Activated naive CD4-positive, alpha-beta T cell (primary cell): ENCODE measurements around the gene MEI1.
A peak's percentile ranks its signal among the peaks of the same experiment; 100 is the strongest.
"Not testable (repeated sequence)": the region's sequence is repeated elsewhere in the genome, so short reads cannot be mapped to it uniquely, and the experiment has no call there.

Experiments
- DNase-seq, 4 experiments: peaks; one replicate each; lab custom pipeline; 2025; lab: John Stamatoyannopoulos, UW

Gene MEI1

DNA sequence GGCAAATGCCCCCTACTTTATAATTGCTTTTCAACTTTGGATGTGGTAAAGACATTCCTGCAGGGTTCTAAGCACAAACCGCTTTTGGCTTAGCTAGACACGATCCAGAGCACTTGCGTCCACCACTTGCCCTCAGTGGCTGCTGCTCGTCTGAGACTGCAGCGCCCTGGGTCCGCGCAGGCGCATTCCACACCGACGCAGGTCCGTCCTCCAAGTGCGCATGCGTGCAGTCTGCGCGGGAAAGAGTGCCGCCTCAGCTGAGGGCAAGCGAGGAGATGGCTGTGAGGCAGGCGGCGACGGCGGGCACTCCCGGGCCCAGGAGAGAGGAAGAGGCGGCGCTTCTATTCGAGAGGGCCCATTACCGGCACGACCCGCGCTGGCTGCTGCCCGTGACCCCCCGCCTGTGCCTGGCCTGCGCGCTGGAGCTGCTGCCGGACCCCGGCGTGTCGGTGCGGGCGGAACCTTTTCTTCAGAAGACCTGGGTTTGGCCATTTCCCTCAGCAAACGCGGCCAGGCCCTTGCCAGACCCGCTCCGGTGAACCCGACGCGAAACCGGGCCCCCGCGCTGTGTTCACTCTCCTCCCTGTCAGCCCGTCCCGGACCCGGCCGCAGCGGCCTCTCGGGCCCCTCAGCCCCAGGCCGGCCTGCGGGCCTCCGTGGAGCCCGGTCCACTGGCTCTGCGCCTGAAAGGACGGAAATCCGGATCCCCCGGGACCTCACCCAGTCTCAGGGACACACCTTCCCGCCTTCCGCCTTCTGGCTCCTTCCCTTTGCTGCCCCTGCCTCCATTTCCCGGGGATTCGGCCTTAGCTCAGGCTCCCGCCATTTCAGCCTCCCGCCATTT is at the start of gene MEI1:
MEI1 (plus strand) TSS at position 240 of the 844 bp plus-strand sequence; CDS start at position 276, 36 bp downstream.
- peak; percentile 68 to 90 (median 84) for DNase-seq

- no peak for DNase-seq
Measured at GRCh38 chr22:41650229-41650628, 49.1 kb upstream of the MEI1 start.

GRCh38 chr22:41650821-41651220 is 48.5 kb upstream of the MEI1 start:
- DNase-seq: no peak

DNA sequence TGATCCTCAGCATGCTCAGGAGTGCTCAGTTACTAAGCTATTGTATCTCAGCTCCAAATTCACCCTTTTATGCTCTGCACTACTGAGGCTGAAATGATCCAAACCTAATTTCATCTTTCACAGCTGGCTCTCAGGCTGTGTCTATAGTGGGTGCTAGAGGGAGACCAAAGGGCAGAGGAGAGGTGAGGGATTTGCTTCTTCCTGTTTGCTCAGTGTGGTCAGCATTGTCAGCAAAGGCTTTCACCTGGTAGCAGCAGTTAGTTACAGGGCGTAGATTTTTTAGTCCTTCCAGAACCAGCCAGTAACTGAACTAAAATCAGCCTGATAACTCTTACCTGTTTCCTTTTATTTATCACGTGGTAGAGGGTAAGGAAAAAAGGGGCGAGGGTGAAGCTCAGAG is 45.0 kb upstream of the MEI1 start:
- DNase-seq: no peak

GRCh38 chr22:41656556-41656955 is 42.7 kb upstream of the MEI1 start:
- DNase-seq: no peak

- DNase-seq: no peak
Measured at GRCh38 chr22:41657709-41658108, 41.6 kb upstream of the MEI1 start.

DNA sequence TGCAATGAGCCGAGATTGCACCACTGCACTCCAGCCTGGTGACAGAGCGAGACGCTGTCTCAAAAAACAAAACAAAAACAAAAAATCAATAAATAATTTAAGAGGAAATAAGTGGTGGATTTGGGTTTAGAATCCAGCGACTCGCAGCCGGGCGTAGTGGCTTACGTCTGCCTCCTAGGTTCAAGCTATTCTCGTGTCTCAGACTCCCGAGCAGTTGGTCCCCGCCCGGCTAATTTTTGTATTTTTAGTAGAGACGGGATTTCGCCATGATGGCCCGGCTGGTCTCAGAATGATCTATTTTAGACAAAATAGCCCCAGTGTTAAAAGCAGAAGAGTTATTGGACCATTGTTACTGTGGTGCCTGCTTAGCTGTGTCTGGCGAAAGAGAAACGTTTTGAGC is 40.4 kb upstream of the MEI1 start:
- DNase-seq: no peak

DNA sequence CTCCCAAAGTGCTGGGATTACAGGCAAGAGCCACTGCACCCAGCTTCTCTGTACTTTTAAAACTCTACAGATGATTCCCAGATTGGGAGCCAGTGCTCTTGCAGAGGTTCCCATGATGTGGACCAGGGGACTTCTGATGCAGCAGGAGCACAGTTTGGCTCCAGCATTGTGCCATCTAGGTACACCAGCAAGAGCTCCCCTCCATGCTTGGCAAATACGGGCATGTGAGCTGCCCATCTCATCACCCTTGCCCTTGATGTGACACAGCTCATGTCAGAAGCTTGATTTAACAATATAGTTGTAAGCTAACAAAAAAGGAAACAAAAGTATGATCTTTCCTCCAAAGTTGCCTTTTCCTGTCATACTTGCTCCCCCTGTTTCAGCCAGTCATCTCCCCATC is 39.4 kb upstream of the MEI1 start:
- no peak for DNase-seq

DNA sequence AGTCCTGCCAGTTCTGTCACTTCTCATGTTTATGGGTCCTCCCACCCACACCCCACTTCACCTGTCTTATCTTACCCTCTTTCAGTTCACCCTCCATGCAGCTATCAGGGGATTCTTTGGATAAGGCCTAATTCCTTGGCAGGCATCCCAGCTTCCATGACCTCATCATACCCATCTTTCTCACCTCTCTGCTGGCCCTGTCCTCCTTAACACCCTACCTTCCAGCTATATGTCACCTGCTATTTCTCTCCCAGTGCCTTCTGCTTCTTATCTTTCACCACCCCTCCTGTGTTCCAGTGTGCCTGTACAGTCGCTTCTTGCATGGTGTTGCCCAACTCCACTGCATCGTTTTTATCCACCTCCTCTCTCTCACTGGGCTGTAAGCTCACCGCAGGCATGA is 38.9 kb upstream of the MEI1 start:
- DNase-seq: no peak

GRCh38 chr22:41661088-41661487 is 38.2 kb upstream of the MEI1 start:
- no peak for DNase-seq

- DNase-seq: no peak
Measured at GRCh38 chr22:41661713-41662112, 37.6 kb upstream of the MEI1 start.

DNA sequence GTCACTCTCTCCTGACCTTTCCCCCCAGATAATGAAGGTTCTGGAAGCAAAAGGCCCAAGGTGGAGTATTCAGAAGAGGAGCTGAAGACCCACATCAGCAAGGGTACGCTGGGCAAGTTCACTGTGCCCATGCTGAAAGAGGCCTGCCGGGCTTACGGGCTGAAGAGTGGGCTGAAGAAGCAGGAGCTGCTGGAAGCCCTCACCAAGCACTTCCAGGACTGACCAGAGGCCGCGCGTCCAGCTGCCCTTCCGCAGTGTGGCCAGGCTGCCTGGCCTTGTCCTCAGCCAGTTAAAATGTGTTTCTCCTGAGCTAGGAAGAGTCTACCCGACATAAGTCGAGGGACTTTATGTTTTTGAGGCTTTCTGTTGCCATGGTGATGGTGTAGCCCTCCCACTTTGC is 35.7 kb upstream of the MEI1 start:
- DNase-seq: not testable (repeated sequence)

- DNase-seq: no peak
Measured at GRCh38 chr22:41664490-41664889, 34.8 kb upstream of the MEI1 start.

GRCh38 chr22:41664951-41665350 is 34.4 kb upstream of the MEI1 start:
- DNase-seq: no peak

GRCh38 chr22:41668971-41669911 is 30.1 kb upstream of the MEI1 start:
- no peak for DNase-seq

DNA sequence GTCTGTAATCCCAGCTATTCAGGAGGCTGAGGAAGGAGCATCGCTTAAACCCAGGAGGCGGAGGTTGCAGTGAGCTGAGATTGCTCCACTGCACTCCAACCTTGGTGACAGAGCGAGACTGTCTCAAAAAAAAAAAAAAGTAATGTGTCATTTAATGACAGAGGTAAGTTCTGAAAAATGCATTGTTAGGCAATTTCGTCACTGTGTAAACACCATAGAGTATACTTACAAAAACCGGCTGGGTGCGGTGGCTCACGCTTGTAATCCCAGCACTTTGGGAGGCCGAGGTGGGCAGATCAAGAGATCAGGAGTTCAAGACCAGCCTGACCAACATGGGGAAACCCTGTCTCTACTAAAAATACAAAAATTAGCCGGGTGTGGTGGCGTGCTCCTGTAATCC is 27.2 kb upstream of the MEI1 start:
- DNase-seq: not testable (repeated sequence)

DNA sequence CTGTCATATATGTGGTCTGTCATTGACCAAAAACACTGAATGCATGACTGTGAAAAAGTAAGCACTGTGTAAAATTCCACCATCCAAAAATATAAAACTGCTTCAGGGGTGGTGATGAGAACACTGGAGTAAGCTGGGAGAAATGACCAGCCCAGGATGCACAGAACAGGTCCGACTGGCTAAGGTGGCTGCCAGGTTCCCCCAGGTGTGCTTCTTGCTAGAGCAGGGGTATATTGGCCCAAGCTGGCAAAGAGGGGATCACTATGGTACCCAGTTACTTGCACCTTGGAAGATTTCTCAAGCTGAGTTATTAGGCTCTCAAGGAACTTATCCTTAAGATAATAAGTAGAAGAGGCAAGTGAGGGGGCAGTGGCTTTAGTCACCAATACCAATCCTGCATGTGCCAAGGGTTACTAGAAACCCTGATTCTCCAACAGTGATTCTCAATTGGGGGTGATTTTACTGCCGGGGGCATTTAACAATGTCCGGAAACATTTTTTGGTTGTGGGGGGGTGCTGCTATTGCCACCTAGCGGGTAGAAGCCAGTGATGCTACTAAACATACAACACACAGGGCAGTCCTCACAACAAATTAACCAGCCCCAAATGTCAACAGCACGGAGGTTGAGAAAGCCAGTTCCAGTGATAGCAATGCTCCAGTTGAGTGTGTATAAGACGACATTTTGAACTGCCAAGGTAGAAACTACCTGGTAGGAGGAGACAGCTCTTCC is 26.4 kb upstream of the MEI1 start:
- no peak for DNase-seq

- no peak for DNase-seq
Measured at GRCh38 chr22:41674846-41675340, 24.4 kb upstream of the MEI1 start.

DNA sequence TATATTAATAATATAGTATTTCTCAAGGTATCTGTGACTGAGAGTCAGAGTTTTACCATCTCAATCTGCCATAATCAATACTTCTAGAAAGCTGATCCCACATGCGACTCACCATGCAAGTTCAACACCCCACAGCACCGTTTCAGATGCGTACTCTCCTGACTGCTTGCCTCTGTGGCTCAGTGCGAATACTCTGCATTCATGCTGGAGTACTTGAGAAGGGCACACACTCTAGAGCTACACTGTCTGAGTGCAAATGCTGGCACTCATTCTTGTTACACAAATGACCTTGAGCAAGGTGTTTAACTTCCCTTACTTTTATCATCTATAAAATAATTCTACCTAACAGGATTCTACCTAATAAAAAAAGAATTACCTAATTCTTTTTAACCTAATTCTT is 23.2 kb upstream of the MEI1 start:
- DNase-seq: no peak

DNA sequence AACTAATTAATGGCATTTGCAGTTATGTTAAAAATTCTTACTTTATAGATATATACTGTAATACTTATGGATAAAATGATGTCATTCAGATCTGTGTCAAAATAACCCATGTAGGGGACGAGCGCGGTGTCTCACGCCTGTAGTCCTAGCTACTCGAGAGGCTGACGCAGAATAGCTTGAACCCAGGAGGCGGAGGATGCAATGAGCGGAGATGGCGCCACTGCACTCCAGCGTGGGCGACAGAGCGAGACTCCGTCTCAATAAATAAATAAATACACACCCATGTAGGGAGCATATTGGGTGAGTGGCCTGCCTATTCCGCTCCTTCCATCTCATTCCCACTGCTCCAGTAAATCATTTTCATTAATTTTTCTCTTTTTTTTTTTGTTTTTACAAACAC is 17.7 kb upstream of the MEI1 start:
- no peak for DNase-seq

GRCh38 chr22:41682033-41682807 is 17.1 kb upstream of the MEI1 start:
- DNase-seq: peak; percentile 42 to 74 (median 62)
